ENCODE measurements around the gene DNAJB9. TPM values are rescaled to one million over a fixed set of nuclear protein-coding genes. Genes with fewer than 3 reads are reported as not detected.

Gene DNAJB9
- total RNA-seq, 2 experiments from 2014 or later = 66.5 to 72.1 TPM

GRCh38 chr7:108598914-108599580, 29.4 kb downstream of the DNAJB9 start:
- CTCF ChIA-PET = no interaction called here
- H3K27ac ChIP-seq (ENCODE audit: low read depth in 1 of 2, low read length in 2 of 2) = no peak overlapping the region

GRCh38 chr7:108600399-108600798, 30.7 kb downstream of the DNAJB9 start:
- Histone ChIP-seq H3K36me3 (ENCODE audit: insufficient read depth, low read length) (no peaks in the 10 kb centered on the region), H3K9me3 (ENCODE audit: control insufficient read depth in 1 of 2, insufficient read depth in 1 of 2, low read length in 2 of 2) (no peaks in the 10 kb centered on the region), H3K4me1 (ENCODE audit: insufficient read depth, low read length) (no peaks in the 10 kb centered on the region), H3K27ac (ENCODE audit: low read depth in 1 of 2, low read length in 2 of 2) (no peak overlapping the region), H3K4me3 (ENCODE audit: low read length) (no peak overlapping the region), H3K27me3 (ENCODE audit: control insufficient read depth in 1 of 2, insufficient read depth in 2 of 2, low read length in 2 of 2) (peaks cover 0 to 5% of the 10 kb centered on the region in 2 experiments)
- ChIA-PET CTCF (no interaction called here), POLR2A (no interaction called here)
- no peaks in the 10 kb centered on the region for H3K9me3 Mint-ChIP-seq
- TF ChIP-seq CTCF (IDR thresholded peaks at IDR 0.05) = no peak
- H3K4me3 Mint-ChIP-seq = no peak overlapping the region
- DNase-seq (no peak), ATAC-seq (ENCODE audit: poor library complexity) (no peak)
- H3K4me1 Mint-ChIP-seq (ENCODE audit: low read depth) = no peaks in the 10 kb centered on the region
- intact Hi-C loops (cut with DNase I, micrococcal nuclease) = no loop called here
- H3K27ac Mint-ChIP-seq = no peak overlapping the region
- H3K27me3 Mint-ChIP-seq = peaks cover 12% of the 10 kb centered on the region
- no peaks in the 10 kb centered on the region for H3K36me3 Mint-ChIP-seq (ENCODE audit: low read depth)

More at GRCh38 chr7:108598914-108599580, 29.4 kb downstream of the DNAJB9 start:
- Mint-ChIP-seq H3K4me1 (ENCODE audit: low read depth) (no peaks in the 10 kb centered on the region), H3K27ac (no peak overlapping the region), H3K4me3 (no peak overlapping the region), H3K27me3 (peaks cover 12% of the 10 kb centered on the region), H3K9me3 (no peaks in the 10 kb centered on the region), H3K36me3 (ENCODE audit: low read depth) (no peaks in the 10 kb centered on the region)
- intact Hi-C loops (cut with DNase I, micrococcal nuclease) = loop anchor here in 1 of 2 experiments (5.0 kb wide), 1 partner anchor 417 kb away; no protein-coding TSS in a partner anchor
- H3K36me3 ChIP-seq (ENCODE audit: insufficient read depth, low read length) = no peaks in the 10 kb centered on the region
- DNase-seq (no peak), ATAC-seq (ENCODE audit: poor library complexity) (no peak)
- no peak for TF ChIP-seq CTCF (IDR thresholded peaks at IDR 0.05)
- POLR2A ChIA-PET = no interaction called here
- H3K9me3 ChIP-seq (ENCODE audit: control insufficient read depth in 1 of 2, insufficient read depth in 1 of 2, low read length in 2 of 2) = no peaks in the 10 kb centered on the region
- no peak overlapping the region for H3K4me3 ChIP-seq (ENCODE audit: low read length)
- H3K4me1 ChIP-seq (ENCODE audit: insufficient read depth, low read length) = no peaks in the 10 kb centered on the region
- peaks cover 0 to 5% of the 10 kb centered on the region in 2 experiments for H3K27me3 ChIP-seq (ENCODE audit: control insufficient read depth in 1 of 2, insufficient read depth in 2 of 2, low read length in 2 of 2)

- no peak overlapping the region for H3K27ac Mint-ChIP-seq
- intact Hi-C loops (cut with DNase I, micrococcal nuclease) = no loop called here
- POLR2A ChIA-PET = no interaction called here
- no peak overlapping the region for H3K4me3 Mint-ChIP-seq
- no peak overlapping the region for H3K27ac ChIP-seq (ENCODE audit: low read depth in 1 of 2, low read length in 2 of 2)
- ATAC-seq (ENCODE audit: poor library complexity) = no peak
- no peak for DNase-seq
- CTCF ChIA-PET = no interaction called here
- H3K36me3 Mint-ChIP-seq (ENCODE audit: low read depth) = no peaks in the 10 kb centered on the region
- no peaks in the 10 kb centered on the region for H3K9me3 ChIP-seq (ENCODE audit: control insufficient read depth in 1 of 2, insufficient read depth in 1 of 2, low read length in 2 of 2)
- no peaks in the 10 kb centered on the region for H3K9me3 Mint-ChIP-seq
- H3K36me3 ChIP-seq (ENCODE audit: insufficient read depth, low read length) = no peaks in the 10 kb centered on the region
- no peaks in the 10 kb centered on the region for H3K4me1 Mint-ChIP-seq (ENCODE audit: low read depth)
- peaks cover 0 to 5% of the 10 kb centered on the region in 2 experiments for H3K27me3 ChIP-seq (ENCODE audit: control insufficient read depth in 1 of 2, insufficient read depth in 2 of 2, low read length in 2 of 2)
- H3K4me3 ChIP-seq (ENCODE audit: low read length) = no peak overlapping the region
- no peaks in the 10 kb centered on the region for H3K4me1 ChIP-seq (ENCODE audit: insufficient read depth, low read length)
- no peak for TF ChIP-seq CTCF (IDR thresholded peaks at IDR 0.05)
- H3K27me3 Mint-ChIP-seq = peaks cover 12% of the 10 kb centered on the region
Measured at GRCh38 chr7:108603656-108604306, 34.1 kb downstream of the DNAJB9 start.
